GM18508 (cell line): ENCODE data around the gene PRKAG2.

Experiments
- ATAC-seq: cut with Tn5 transposase; IDR thresholded peaks from one replicate; pipeline ENCODE4 v1.9.1; 2021; ENCODE audit warnings: moderate number of reproducible peaks; ENCODE audit not compliant: insufficient read depth, unreplicated experiment

PRKAG2 gene

DNA sequence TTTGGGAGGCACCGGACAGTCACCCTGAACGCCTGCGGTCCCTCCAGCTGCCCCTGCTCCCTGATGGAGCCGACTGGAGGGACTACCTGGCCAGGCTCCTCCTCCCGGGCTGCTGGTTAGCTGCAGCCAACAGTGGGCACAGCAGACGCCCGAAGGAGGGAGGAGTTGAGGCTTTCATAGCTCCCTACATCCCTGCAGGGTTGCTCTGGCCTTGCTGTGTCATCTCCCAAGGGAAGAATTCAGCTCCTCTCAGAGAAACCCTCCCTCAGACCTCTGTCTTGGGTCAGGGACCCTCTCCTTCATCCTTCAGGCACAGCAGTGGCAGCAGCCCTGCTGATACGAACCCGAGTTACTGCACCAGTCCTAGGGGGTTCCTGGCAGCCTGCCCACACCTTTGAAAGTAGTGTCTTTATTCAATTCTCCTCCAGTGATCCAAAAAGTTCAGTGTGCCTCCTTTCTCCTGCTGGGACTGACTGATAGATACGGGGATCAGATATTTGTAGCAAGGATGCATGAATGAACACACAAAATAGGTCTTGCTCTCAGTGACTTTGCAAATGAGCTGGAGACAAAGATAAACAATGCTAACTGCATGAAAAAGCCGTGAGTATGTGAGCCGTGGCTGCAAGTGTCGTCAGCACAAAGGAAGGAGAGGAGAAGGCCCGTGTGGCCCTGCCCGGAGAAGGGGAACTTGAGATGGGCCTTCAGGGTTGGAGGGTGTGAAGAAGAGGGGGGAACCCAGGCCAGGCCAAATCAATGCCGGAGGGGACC is 136.6 kb downstream of the PRKAG2 start:
- ATAC-seq, result no peak

GRCh38 chr7:151738925-151739324 is 138.0 kb downstream of the PRKAG2 start:
- ATAC-seq, result no peak

- ATAC-seq, result no peak
Observed at GRCh38 chr7:151736403-151736909, 140.5 kb downstream of the PRKAG2 start.

- ATAC-seq, result no peak
Observed at GRCh38 chr7:151735851-151736402, 141.0 kb downstream of the PRKAG2 start.

DNA sequence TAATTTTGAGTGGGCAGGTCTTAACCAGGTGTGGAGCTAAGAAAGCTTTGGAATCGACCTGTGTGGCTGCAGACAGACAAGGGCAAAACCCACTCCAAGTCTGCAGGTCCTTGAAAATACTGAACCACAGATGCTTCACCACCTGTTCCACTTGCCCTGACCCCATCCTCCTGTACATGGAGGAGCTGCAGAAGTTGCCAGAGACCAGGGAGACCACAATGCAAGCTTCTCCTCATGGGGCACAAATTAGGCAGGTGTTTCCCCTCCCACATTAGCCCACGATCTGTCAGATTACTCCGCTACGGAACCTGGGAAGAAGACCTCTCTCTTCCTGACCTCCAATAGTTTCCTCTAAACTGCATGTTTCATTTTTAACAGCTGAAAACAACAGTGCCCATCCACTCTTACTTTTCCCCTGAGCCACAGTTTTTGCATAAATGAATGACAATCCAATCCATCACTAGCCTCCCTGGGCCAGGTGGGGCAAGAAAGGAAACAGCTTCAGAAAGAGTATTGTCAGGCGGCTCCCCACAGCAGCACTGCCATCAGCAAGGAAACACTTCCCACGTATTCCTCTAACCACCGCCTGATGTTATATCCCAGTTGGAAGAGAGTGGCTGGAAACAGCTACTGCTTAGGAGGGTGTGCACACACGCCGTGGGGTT is 141.6 kb downstream of the PRKAG2 start:
- no peak for ATAC-seq

- no peak for ATAC-seq
Observed at GRCh38 chr7:151732834-151733592, 143.9 kb downstream of the PRKAG2 start.

- ATAC-seq, result no peak
Observed at GRCh38 chr7:151732292-151732691, 144.6 kb downstream of the PRKAG2 start.

GRCh38 chr7:151731022-151731441 is 145.9 kb downstream of the PRKAG2 start:
- ATAC-seq, result no peak

GRCh38 chr7:151730591-151730990 is 146.3 kb downstream of the PRKAG2 start:
- no peak for ATAC-seq

DNA sequence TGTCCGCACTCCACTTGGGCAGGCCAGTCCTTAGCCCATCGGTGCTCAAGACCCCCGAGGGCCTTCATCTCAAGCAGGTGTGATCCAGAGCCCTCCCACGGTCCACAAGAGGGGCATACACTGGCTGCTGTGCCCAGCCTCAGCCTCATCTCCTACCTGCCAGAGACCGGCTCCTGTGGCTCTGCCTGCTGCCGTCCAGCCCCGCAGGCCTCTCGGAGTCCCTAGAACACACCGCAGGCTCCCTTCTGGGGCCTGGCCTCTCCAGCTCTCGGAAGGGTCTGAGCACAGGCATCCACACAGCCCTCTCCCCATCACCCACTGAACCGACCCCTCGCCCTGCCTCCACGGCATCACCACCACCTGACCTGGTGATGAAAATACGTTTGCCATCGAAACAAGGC is 147.4 kb downstream of the PRKAG2 start:
- no peak for ATAC-seq

GRCh38 chr7:151728746-151729145 is 148.2 kb downstream of the PRKAG2 start:
- ATAC-seq, result no peak

DNA sequence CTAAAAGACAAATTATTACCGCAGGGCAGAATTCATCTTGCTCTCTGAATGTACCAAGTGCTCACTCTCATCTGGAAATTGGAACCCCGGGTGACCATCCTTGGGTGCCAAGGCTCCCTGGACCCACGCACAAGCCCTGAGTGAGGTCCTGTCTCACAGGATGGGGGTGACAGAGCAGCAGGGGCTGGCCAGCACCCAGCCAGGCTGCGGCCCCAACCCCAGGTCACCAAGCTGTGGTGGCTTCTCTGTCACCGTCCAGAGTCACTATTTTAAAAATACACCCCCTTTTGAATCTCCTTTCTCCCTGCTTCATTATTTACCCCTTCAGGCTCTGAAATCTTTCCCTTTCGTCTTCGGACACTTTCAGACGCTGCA is 148.6 kb downstream of the PRKAG2 start:
- ATAC-seq, result no peak

DNA sequence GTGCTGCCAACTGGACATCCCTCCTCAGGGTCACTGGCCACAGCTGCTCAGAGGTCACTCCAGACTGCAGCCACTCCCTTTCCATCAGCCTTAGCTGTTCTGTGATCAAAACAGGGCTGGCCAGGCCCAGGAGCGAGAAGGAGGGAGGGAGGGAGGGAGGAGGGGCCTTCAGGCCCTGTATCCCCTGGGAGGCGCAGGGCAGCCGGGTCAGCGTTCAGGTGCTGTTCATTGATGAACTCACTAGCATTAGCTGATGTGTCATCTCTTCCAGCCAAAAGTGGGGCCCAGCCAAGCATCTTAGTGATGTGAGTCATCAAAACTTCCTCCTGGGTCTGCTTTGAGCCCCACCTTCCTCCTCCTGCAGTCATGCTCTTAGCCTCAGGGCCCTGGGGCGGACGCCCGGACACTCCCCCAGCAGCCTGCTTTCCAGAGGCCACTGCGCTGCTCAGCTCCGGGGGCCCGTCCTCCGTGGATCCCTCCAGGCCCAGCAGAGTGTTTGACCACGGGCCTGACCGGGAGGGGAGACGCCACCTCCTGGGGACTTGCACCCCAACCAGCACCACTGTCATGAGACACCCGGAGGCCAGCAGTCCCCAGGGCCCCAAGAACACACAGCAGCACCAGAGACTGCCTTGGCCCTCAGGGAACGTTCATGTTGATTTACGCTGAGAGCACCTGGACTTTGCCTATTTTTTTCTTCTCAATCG is 149.2 kb downstream of the PRKAG2 start:
- no peak for ATAC-seq

GRCh38 chr7:151726652-151727578 is 150.0 kb downstream of the PRKAG2 start:
- no peak for ATAC-seq

GRCh38 chr7:151725844-151726651 is 150.9 kb downstream of the PRKAG2 start:
- ATAC-seq, result no peak

DNA sequence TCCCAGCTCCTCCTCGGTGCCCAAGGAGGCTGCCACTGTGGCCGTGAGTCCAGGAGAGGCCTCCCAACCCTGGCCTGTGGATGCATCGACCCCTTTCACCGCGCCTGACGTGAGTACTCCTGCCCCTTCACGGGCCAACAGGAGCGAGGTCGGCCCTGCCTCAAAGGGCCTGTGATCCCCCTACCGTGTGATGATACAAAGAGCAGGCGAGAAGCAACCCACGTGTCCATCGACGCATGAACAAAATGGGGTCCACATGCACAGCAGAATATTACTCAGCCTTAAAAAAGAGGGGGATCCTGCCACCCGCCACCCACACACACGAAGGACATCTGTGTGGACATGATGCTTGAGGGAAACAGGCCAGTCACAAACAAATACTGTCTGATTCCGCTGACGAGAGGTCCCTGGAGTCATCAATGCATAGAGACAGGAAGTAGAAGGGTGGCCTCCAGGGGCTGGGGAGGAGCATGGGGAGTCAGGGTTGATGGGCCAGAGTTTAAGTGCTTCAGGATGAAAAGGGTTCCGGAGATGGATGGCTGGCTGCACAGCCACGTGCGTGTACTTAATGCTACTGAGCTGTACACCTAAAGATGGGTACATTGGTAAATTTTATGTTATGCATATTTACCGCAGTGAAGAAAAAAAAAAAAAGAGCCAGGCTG is 151.9 kb downstream of the PRKAG2 start:
- no peak for ATAC-seq

DNA sequence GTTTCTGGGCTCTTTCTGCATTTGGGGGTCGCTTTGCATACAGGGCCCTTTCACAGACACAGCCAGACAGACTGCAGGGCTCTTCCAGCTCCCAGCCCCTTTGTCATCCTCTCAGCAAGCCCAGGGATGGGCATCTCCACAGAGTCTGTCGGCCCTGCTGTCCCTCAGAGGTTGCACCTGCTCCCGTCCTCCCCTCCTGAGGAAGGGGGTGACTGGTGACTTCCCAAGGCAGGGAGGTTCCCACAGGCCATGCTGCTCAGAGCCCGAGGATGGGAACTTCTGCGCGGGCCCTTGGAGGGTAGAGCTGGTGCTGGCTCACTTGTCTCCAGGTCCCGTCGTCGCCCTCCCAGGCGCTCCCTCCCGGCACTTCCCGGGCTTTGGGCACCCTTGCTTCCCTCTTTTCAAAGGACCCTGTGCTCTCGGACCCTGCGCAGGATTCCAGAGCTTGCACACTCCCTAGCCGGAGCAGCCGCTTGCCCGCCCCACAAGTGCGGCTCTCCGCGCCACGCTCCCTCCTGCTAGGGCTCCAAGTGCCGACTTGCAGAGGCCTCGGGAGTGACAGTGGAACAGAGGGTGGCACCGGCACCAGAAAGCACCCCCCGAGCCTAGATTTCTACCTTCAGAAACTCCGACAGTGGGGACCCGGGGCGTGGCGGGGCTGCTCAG is 152.5 kb downstream of the PRKAG2 start:
- no peak for ATAC-seq
